Measurements from ENCODE around the gene DYNLT2. TPM values are rescaled to one million over a fixed set of nuclear protein-coding genes. Genes with fewer than 3 reads are reported as not detected.
"Not testable (repeated sequence)": the region's sequence is repeated elsewhere in the genome, so short reads cannot be mapped to it uniquely, and the experiment has no call there.

The DYNLT2 gene
- total RNA-seq, 1 experiment from 2014 or later, result 1.3 TPM

- DNase-seq (ENCODE audit: extremely low read depth, low read depth), result no peak
Measured at GRCh38 chr6:169783971-169784820, 32.8 kb upstream of the DYNLT2 start.

- no peak for DNase-seq (ENCODE audit: extremely low read depth, low read depth)
Measured at GRCh38 chr6:169783401-169783800, 32.0 kb upstream of the DYNLT2 start.

GRCh38 chr6:169782966-169783365 lies 31.6 kb upstream of the DYNLT2 start:
- DNase-seq (ENCODE audit: extremely low read depth, low read depth), result no peak

- DNase-seq (ENCODE audit: extremely low read depth, low read depth), result no peak
Measured at GRCh38 chr6:169780571-169781091, 29.3 kb upstream of the DYNLT2 start.

GRCh38 chr6:169779896-169780295 lies 28.5 kb upstream of the DYNLT2 start:
- DNase-seq (ENCODE audit: extremely low read depth, low read depth), result no peak

- no peak for DNase-seq (ENCODE audit: extremely low read depth, low read depth)
Measured at GRCh38 chr6:169779092-169779815, 27.9 kb upstream of the DYNLT2 start.

- DNase-seq (ENCODE audit: extremely low read depth, low read depth), result no peak
Measured at GRCh38 chr6:169778646-169779045, 27.3 kb upstream of the DYNLT2 start.

- no peak for DNase-seq (ENCODE audit: extremely low read depth, low read depth)
Measured at GRCh38 chr6:169777896-169778295, 26.5 kb upstream of the DYNLT2 start.

- no peak for DNase-seq (ENCODE audit: extremely low read depth, low read depth)
Measured at GRCh38 chr6:169776379-169776778, 25.0 kb upstream of the DYNLT2 start.

GRCh38 chr6:169775321-169775720 lies 23.9 kb upstream of the DYNLT2 start:
- DNase-seq (ENCODE audit: extremely low read depth, low read depth), result no peak

- no peak for DNase-seq (ENCODE audit: extremely low read depth, low read depth)
Measured at GRCh38 chr6:169774347-169774746, 23.0 kb upstream of the DYNLT2 start.

- no peak for DNase-seq (ENCODE audit: extremely low read depth, low read depth)
Measured at GRCh38 chr6:169766921-169767736, 15.8 kb upstream of the DYNLT2 start.

- DNase-seq (ENCODE audit: extremely low read depth, low read depth), result no peak
Measured at GRCh38 chr6:169766232-169766631, 14.9 kb upstream of the DYNLT2 start.

GRCh38 chr6:169765789-169766188 lies 14.4 kb upstream of the DYNLT2 start:
- not testable (repeated sequence) for DNase-seq (ENCODE audit: extremely low read depth, low read depth)

GRCh38 chr6:169763881-169764280 lies 12.5 kb upstream of the DYNLT2 start:
- no peak for DNase-seq (ENCODE audit: extremely low read depth, low read depth)

- DNase-seq (ENCODE audit: extremely low read depth, low read depth), result no peak
Measured at GRCh38 chr6:169763308-169763707, 11.9 kb upstream of the DYNLT2 start.

- no peak for DNase-seq (ENCODE audit: extremely low read depth, low read depth)
Measured at GRCh38 chr6:169755162-169755561, 3.8 kb upstream of the DYNLT2 start.

- no peak for DNase-seq (ENCODE audit: extremely low read depth, low read depth)
Measured at GRCh38 chr6:169752074-169752623, 777 bp upstream of the DYNLT2 start.

- DNase-seq (ENCODE audit: extremely low read depth, low read depth), result no peak
Measured at GRCh38 chr6:169746556-169746955, 4.8 kb downstream of the DYNLT2 start.

- no peak for DNase-seq (ENCODE audit: extremely low read depth, low read depth)
Measured at GRCh38 chr6:169745405-169745804, 6.0 kb downstream of the DYNLT2 start.

GRCh38 chr6:169741344-169741743 lies 10.0 kb downstream of the DYNLT2 start:
- DNase-seq (ENCODE audit: extremely low read depth, low read depth), result no peak

All from NCI-H460 (cell line).